ENCODE measurements around the gene LRRC4B.
A peak's percentile ranks its signal among the peaks of the same experiment; 100 is the strongest.

Gene LRRC4B

GRCh38 chr19:50569938-50570540 lies 1.8 kb upstream of the LRRC4B start:
- DNase-seq: no peak

- no peak for DNase-seq
Observed at GRCh38 chr19:50568728-50569698, 778 bp upstream of the LRRC4B start.

DNA sequence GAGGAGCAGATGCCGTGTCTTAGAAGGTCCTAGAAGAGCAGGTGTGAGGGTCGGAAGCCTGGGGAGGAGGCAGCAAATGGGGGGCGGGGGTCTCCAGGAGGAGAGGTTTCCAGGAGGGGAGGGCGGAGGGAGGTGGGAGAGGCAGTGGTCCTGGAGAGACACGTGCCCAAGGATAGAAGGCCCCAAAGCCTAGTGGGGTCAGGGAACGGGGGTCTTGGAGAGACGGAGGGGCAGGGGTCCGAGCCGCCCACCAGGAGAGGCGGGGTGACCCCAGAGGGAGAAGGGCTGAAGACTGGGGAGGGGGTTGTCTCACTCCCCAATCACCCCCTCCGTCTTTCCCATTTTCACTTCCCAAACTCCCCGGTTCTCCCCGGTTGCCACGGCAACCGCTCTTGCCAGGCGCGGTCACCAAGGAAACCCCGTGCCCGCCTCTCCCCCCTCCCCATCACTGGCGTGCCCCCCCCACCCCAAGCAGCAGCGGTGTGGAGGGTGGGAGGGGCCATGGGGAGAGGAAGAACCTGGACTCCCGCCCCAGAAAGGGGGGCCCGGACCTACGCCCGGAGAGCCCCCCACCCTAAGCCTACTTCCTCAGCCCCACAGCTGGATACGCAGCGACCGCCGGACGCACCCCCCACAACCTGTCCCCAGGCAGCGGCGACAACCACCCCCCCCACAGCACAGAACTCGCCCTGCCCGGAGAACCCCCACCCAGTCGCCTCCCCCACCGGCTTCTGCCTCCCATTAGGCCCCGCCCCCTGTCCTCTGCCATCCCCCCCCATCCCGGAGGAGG lies 988 bp downstream of the LRRC4B start:
- no peak for DNase-seq

DNA sequence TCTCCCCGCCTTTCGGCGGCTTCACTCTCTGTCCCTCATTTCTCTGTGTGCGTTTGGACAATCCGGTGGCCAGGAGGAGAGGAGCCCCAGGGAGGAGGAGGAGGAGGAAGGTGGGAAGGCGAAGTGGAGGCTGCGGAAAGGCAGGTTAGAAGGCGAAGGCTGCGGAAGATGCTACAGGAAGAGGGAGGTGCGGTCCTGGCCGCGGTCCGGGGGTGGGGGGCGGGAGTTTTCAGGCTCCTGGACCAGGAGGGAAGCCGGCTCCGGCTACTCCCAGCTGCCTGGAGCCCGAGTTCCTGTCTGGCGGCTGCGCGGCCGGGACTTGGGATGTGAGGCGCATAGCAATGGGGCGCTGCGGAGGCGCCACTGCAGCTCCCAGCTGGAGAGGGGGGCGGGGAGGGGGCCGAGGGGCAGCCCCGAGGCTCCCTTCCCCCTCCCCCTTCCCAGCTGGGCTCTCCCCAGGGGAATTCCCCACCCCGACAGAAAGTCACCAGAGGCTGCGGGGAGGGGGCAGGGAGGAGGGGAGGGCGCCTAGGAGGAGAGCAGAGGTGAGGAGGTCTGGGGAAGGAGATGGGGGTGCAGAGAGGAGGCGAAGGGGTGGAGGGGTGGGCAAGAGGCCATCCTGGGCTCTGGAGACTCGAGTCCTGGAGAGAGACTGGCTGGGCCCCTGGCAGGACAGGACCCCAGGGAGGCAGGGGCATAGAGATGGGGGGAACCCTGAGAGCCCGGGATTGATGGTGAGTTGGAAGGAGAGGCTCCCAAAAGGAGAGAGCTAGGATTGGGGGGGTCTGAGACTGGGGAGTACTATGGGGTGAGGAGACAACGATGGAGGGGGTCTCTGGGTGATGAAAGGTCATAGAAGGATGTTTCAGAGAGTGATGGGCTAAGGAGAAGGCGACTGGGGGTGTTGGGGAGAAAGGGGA lies 2.0 kb downstream of the LRRC4B start:
- DNase-seq: peak; percentile 5

DNA sequence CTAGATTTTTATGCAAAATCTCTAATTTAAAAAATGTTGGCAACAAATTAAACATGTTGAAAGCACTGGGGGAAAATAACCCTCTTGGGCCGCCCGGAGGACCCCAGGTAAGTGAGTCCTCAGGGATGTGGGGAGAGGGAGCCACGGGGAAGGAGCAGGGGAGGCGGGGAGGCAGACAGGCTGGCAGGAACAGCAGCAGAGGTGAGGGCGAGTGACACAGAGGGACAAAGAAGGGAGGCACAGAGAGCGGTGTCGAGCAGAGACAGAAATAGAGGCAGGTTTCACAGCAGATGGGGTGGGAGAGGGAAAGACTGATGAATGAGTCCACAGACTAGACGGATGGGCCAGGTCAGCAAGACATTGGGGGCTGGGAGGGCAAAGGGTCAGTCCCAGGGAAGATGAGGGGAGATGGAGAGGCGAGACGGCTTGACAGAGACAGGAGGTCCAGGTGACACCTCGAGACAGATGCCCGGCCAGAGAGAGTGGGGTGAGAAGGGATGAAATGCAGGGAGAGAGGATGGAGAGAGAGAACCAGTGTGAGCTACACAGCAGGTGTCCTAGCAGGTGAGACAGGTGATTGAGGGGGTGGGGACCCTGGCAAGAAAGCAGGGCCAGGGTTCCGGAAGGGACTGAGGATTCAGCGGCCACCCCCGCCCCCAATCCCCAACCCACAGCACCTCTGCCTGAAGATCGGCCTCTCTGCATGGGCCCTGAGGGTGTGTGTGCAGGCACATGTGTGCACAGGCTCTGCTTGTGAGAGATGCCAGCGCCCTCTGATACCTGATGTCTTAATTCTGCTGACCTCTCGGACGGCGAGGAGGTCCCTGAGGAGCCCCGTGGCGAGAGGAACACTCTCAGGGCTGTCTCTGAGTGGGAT lies 3.8 kb downstream of the LRRC4B start:
- DNase-seq: no peak

- no peak for DNase-seq
Observed at GRCh38 chr19:50563597-50563996, 4.6 kb downstream of the LRRC4B start.

GRCh38 chr19:50562996-50563395 lies 5.2 kb downstream of the LRRC4B start:
- no peak for DNase-seq

DNA sequence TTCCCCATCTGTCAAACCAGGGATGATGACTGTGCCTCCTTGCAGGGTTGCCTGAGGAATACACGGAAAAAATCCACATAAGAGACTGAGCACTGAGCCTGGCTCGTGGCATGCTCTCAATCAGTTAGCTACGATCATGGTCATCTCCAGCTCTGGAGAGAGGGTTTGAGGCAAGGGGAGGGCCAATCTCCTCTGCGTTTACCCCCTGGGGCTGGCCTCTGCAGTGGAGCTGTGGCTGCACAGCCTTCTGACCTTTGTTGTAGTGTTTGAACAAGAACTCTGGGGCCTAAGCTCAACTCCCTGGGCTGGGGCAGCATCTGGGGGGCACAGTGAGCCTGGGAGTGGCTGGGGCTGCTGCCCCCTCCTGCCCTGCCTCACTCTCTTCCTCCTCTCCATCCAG lies 5.9 kb downstream of the LRRC4B start:
- no peak for DNase-seq

- DNase-seq: no peak
Observed at GRCh38 chr19:50559636-50560035, 8.6 kb downstream of the LRRC4B start.

DNA sequence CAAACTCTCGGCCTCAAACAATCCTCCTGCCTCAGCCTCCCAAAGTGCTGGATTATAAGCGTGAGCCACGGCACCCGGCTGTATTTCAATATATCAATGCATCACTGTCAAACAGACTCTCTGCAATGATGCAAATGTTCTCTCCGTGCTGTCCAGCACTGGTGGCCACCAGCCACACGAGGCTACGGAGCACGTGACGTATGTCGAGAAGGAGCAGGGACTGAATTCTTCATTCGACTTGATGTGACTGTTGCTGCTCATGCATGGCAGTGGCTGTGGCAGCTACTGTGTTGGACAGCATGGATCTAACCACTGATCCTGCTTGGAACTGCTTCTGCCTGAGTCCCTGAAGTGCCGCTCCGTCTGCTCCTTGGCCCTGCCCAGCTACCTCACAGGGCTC lies 9.8 kb downstream of the LRRC4B start:
- DNase-seq: no peak

GRCh38 chr19:50558039-50558438 lies 10.2 kb downstream of the LRRC4B start:
- DNase-seq: no peak

DNA sequence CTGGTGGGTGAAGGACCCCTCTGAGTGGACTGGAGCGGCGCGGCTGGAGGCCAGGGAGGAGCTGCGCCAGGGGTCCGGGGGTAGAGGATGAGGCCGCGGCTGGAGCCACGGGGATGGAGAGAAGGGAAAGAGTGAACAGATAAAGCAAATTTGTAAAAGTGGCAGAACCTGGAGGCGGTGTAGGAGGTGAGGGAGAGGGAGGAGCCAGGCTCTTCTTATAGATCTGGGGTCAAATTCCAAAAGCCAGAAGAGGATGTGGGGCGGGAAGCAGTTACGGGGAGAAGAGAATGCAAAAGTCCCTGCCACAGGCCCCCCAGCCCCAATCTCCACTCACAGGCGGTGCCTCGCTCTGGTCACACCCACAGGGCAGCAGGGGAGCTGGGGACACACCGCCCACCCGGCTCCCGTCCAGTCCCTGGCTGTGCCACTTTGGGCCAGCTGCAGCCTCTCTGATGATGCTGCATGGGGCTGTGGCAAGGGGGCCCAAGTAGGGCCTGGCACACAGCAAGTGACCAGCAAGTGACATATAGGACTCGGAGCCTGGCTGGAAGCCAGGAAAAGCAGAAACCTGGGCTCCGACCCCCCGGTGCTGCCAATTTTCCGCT lies 11.1 kb downstream of the LRRC4B start:
- DNase-seq: no peak

DNA sequence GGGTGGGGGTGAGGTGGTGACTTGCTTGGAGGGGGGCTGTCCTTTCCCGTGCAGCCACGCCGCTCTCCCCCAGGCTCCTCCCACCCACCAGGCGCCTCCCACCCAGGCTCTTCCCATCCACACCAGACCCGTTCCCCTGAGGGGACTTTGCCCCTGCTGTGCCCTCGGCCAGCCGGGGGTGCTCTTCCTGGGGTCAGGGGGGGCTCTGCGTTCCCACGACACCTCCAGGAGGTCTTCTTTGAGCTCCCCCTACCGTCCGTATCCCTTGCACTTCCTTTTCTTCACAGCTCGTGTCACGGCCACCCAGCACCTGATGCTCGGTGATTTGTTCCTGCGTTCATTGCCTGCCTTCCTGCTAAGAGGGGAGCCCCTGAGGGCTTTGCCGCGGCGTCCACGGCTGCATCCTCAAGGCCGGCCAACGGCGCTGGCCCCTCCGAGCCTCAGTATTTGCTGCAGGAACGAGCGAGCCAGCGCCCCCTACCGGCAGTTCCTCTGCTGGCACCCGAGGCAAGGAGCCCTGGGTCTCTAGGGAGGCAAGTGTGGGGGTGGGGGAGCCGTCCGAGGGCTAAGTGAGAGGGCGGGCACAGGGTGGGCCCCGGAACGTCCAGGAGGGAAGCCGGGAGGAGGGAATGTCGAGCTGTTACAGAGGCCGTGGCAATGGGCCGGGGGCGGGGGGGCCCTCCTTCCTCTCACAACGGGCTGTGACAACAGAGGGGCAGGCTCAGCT lies 11.8 kb downstream of the LRRC4B start:
- peak; percentile 68 for DNase-seq

DNA sequence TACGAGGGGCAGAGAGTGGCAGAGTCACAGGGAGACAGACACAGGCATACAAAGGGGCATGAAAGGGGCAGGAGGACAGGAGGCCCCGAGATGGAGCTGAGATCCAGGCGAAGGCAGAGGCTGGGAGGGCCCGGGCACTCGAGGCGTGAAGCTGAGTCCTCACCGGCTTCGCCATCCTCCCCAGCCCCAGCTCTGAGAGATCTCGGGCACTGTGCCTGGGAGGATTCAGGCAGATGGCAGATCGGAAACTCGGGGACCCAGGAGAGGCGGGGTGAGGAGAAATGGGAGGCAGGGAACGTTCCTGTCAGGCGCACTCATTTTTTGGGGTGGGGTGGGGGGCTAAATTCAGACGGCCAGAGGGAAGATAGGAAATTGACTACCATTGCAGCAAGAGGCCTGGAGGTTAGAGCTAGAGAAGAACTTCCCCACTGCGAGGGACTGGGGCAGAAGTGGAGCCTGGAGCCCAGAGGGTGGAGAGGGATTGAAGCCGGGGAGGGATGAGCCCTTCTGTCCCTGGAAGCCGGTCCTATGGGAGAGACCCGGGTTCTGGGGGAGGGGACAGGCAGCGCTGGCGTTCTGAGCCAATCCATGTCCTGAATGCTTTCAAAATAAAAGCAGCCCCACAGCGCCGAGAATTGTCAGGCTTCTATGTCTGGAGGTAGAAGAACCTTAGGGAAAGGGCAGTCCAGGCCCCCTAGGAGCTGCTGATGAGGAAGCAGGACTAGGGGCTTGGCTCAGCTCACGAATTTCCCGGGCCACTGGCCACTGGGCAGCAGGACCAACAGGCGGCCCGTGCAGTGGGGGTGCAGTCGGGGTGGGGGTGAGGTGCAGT lies 12.6 kb downstream of the LRRC4B start:
- DNase-seq: no peak

- no peak for DNase-seq
Observed at GRCh38 chr19:50555033-50555432, 13.2 kb downstream of the LRRC4B start.

DNA sequence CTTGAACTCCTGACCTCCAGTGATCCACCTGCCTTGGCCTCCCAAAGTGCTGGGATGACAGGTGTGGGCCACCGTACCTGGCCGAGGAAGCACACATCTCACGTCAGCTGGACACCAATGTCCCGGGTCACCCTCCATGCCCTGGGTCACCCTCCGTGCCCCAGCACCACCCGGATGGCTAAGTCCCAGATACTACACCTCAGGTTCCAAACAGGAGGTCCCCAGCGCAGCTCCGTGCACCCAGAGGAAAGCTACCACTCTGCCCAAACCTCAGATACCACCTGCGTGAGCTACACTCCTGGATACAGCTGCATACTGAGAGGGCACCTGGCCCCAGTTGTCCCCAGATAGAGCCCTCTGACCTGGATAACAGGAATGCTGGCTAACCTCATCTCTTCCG lies 14.0 kb downstream of the LRRC4B start:
- DNase-seq: no peak

DNA sequence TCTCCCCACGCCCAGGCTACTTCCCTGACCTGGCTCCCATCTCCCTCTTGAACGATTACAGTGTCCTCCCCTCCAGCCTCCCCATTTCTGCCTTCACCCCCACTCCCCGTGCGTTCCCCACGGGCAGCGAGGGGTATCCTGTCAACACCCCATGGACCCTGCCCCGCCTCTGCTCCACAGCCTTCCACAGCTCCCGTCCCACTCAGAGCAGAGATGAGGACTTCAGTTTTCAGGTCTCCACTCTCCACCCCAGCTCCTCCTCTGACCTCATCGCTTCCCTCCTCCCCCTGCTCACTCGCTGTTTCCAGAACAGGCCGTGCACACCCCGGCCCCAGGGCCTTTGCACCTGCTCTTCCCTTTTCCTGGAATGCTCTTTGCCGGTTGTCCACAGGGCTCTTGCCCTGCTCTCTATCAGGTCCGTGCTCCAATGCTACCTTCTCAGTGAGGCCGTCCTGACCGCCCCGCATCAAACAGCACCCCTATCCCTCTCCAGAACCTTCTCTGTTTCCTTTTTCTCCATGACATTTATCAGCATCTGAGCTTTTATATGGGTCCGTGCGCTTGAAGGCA lies 15.0 kb downstream of the LRRC4B start:
- DNase-seq: no peak

DNA sequence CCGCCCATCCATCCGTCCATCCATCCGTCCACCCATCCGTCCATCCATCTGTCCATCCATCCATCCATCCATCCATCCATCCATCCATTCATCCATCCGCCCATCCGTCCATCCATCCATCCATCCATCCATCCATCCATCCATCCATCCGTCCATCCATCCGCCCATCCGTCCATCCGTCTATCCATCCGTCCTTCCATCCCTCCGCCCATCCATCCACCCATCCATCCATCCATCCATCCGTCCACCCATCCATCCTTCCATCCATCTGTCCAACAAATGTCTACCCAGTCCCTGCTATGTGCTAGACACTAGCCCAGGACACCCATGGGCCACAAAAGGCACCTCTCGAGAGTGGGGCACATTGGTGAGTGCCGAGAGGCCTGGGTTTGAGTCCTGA lies 15.7 kb downstream of the LRRC4B start:
- no peak for DNase-seq

- no peak for DNase-seq
Observed at GRCh38 chr19:50551715-50552187, 16.5 kb downstream of the LRRC4B start.
